K562 treated with DMSO at 1 percent for 24 hours (cell line): ENCODE results near the gene MIEF1. TPM values are rescaled to one million over a fixed set of nuclear protein-coding genes. Genes with fewer than 3 reads are reported as not detected.

Experiments
- total RNA-seq: library from RNA; unstranded; fragments of 300-600 nt; gene quantifications from 2 replicates; pipeline ENCODE4 v1.2.3, GENCODE V29; 2022; ENCODE audit warnings: low read depth; ENCODE audit not compliant: insufficient read depth

MIEF1 gene
- 19.8 and 22.7 TPM in 2 replicates for total RNA-seq

GRCh38 chr22:39502109-39502788 is at the start of gene MIEF1:
Gene MIEF1, plus strand, starts transcription at chr22:39502290. Its CDS starts 9,005 bp downstream, at chr22:39511295.

GRCh38 chr22:39456522-39457197 is 45.4 kb upstream of the MIEF1 start, which contains the start of gene MGAT3:
Gene MGAT3, plus strand, starts transcription at chr22:39457012. Its CDS starts 30,336 bp downstream, at chr22:39487348.

GRCh38 chr22:39520226-39521105 is 18.4 kb downstream of the MIEF1 start, which contains the start of gene ATF4:
Gene ATF4, plus strand, starts transcription at chr22:39520562. Its CDS starts 884 bp downstream, at chr22:39521446.

GRCh38 chr22:39532215-39533073 is 30.4 kb downstream of the MIEF1 start, which contains the start of gene RPS19BP1:
Gene RPS19BP1, minus strand, starts transcription at chr22:39532748. Its CDS starts 10 bp downstream, at chr22:39532738.

Other genes with a start within 250 kb of the MIEF1 start
- gene RPL3, start 182.7 kb upstream of the MIEF1 start, total RNA-seq, result 3,803 and 4,081 TPM in 2 replicates
- 19.3 and 35.8 TPM in 2 replicates for gene SYNGR1, start 152.3 kb upstream of the MIEF1 start, total RNA-seq
- gene TAB1, start 102.5 kb upstream of the MIEF1 start, total RNA-seq, result 26.2 and 28.8 TPM in 2 replicates
- gene MGAT3, start 45.3 kb upstream of the MIEF1 start, total RNA-seq, result 7.2 and 7.9 TPM in 2 replicates
- gene ATF4, start 18.3 kb downstream of the MIEF1 start, total RNA-seq, result 731 and 785 TPM in 2 replicates
- gene RPS19BP1, start 30.5 kb downstream of the MIEF1 start, total RNA-seq, result 151 and 157 TPM in 2 replicates
- 0.60 and 0.80 TPM in 2 replicates for gene CACNA1I, start 68.5 kb downstream of the MIEF1 start, total RNA-seq